ENCODE measurements around the gene CCKAR. TPM values are rescaled to one million over a fixed set of nuclear protein-coding genes. Genes with fewer than 3 reads are reported as not detected.

CCKAR gene
- total and polyA plus RNA-seq, 2 donors (not counting 3 experiments of a cell fraction or from before 2014, with no cell fraction given), result not detected

DNA sequence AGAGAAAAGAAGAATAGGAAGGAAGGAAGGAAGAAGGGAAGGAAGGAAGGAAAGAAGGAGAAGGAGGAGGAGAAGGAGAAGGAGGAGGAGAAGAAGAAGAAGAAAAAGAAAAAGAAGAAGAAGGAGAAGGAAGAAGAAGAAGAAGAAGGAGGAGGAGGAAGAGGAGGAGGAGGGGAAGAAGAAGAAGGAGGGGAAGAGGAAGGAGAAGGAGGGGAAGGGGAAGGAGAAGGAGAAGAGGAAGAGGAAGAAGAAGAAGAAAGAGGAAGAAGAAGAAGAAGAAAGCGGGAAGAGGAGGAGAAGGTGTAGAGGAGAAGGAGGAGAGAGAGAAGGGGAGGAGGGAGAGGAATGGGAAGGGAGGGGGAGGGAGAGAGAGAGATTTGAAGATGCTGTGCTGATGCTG is 22.6 kb downstream of the CCKAR start:
- no peak for TF ChIP-seq POLR2A (IDR thresholded peaks at IDR 0.05; ENCODE audit: low read depth, low read length)
- no peak for TF ChIP-seq POLR2AphosphoS5 (IDR thresholded peaks at IDR 0.05; ENCODE audit: insufficient read depth, low read depth, low read length)
- intact Hi-C loops (cut with micrococcal nuclease), result no loop called here
- dilution Hi-C loops (cut with MboI; ENCODE audit: extremely low pct_ligation_motif_present, low sequenced_read_pairs), result no loop called here

DNA sequence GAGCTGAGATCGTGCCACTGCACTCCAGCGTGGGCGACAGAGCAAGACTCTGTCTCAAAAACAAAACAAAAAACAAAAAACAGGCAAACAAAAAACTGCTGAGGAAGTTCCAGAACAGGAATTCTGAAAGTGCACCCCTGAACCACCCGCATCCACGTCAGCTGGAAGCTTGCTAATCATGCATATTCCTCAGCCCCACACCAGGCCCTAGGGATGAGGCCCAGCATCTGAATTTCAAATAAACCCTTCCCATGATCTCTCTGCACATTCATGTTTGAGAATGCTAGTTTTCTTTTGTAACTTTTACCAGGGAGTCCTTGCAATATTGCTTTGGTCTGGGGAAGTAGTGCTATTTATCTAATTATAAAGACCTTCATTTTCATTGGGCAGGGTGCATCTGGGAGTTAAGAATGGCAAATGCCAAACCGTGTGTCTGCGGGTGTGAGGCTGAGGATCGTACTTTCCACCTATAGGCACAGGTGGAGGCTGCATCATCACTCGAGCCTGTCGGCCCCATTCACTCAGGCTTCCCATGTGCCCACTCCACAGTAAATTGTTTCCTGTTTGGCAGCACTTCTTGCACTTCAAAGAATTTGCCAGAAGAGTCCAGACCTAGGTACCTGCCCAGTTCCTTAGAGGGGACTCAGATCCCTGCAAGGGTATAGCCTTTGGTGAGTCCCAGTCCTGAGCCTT is 23.6 kb downstream of the CCKAR start:
- H3K9me1 ChIP-seq (replicated peaks; ENCODE audit: control insufficient read depth, extremely low read depth, insufficient read depth, low read length), result no peaks in the 10 kb centered on the region
- H3K27me3 ChIP-seq (ENCODE audit: control insufficient read depth in 2 of 2, insufficient read depth in 2 of 2, low read length in 2 of 2), result peaks cover 6 to 13% of the 10 kb centered on the region in 2 experiments
- no peaks in the 10 kb centered on the region for H3K36me3 ChIP-seq (ENCODE audit: control insufficient read depth in 2 of 2, extremely low read depth in 1 of 2, insufficient read depth in 2 of 2, low read length in 2 of 2)
- no TSS peak for BruUV-seq (replicated peaks)
- no peaks in the 10 kb centered on the region for H3K9me3 ChIP-seq (replicated peaks; ENCODE audit: control insufficient read depth, insufficient read depth, low read length)
- no peak overlapping the region for H3K27ac ChIP-seq (ENCODE audit: insufficient read depth, low read depth, low read length)
- intact Hi-C loops (cut with micrococcal nuclease), result no loop called here
- no peak overlapping the region for H3K9ac ChIP-seq (replicated peaks; ENCODE audit: extremely low read depth, insufficient read depth, low read length)
- no peak overlapping the region for H3K4me2 ChIP-seq (ENCODE audit: insufficient read depth, low read length)
- POLR2A ChIA-PET, result no interaction called here
- no peak overlapping the region for H2AFZ ChIP-seq (ENCODE audit: low read depth, low read length)
- DNase-seq (ENCODE audit: low read depth, low spot score) (no peak), FAIRE-seq (no peak)
- dilution Hi-C loops (cut with MboI; ENCODE audit: extremely low pct_ligation_motif_present, low sequenced_read_pairs), result no loop called here
- H3K4me1 ChIP-seq (ENCODE audit: control insufficient read depth, extremely low read depth, insufficient read depth, low read length), result no peaks in the 10 kb centered on the region
- H4K20me1 ChIP-seq (replicated peaks; ENCODE audit: control insufficient read depth, extremely low read depth, insufficient read depth, low read length), result no peaks in the 10 kb centered on the region
- no peak overlapping the region for H3K4me3 ChIP-seq (replicated peaks in 1 of 3; ENCODE audit: insufficient read depth in 1 of 3, low read depth in 1 of 3, low read length in 3 of 3)
- CTCF ChIA-PET, result no interaction called here
- no peak for TF ChIP-seq MYC (IDR thresholded peaks at IDR 0.05; ENCODE audit: low read depth, low read length)
- no peak for TF ChIP-seq POLR2A (IDR thresholded peaks at IDR 0.05; ENCODE audit: low read depth, low read length)
- no peak for TF ChIP-seq GATA2 (IDR thresholded peaks at IDR 0.05; ENCODE audit: insufficient read depth, insufficient read length, low read depth, low read length)
- H3K79me2 ChIP-seq (ENCODE audit: control insufficient read depth, insufficient read depth, low read length), result no peaks in the 10 kb centered on the region

More for the DNA sequence above, 22.6 kb downstream of the CCKAR start:
- H3K4me2 ChIP-seq (ENCODE audit: insufficient read depth, low read length), result no peak overlapping the region
- peaks cover 6 to 12% of the 10 kb centered on the region in 2 experiments for H3K27me3 ChIP-seq (ENCODE audit: control insufficient read depth in 2 of 2, insufficient read depth in 2 of 2, low read length in 2 of 2)
- ChIA-PET POLR2A (no interaction called here), CTCF (no interaction called here)
- H3K4me3 ChIP-seq (replicated peaks in 1 of 3; ENCODE audit: insufficient read depth in 1 of 3, low read depth in 1 of 3, low read length in 3 of 3), result no peak overlapping the region
- no peaks in the 10 kb centered on the region for H3K36me3 ChIP-seq (ENCODE audit: control insufficient read depth in 2 of 2, extremely low read depth in 1 of 2, insufficient read depth in 2 of 2, low read length in 2 of 2)
- no peak overlapping the region for H3K27ac ChIP-seq (ENCODE audit: insufficient read depth, low read depth, low read length)
- FAIRE-seq (no peak), DNase-seq (ENCODE audit: low read depth, low spot score) (no peak)
- H4K20me1 ChIP-seq (replicated peaks; ENCODE audit: control insufficient read depth, extremely low read depth, insufficient read depth, low read length), result no peaks in the 10 kb centered on the region
- no peak overlapping the region for H2AFZ ChIP-seq (ENCODE audit: low read depth, low read length)
- H3K4me1 ChIP-seq (ENCODE audit: control insufficient read depth, extremely low read depth, insufficient read depth, low read length), result no peaks in the 10 kb centered on the region
- no TSS peak for BruUV-seq (replicated peaks)
- H3K9me3 ChIP-seq (replicated peaks; ENCODE audit: control insufficient read depth, insufficient read depth, low read length), result no peaks in the 10 kb centered on the region
- H3K79me2 ChIP-seq (ENCODE audit: control insufficient read depth, insufficient read depth, low read length), result no peaks in the 10 kb centered on the region
- H3K9ac ChIP-seq (replicated peaks; ENCODE audit: extremely low read depth, insufficient read depth, low read length), result no peak overlapping the region
- no peaks in the 10 kb centered on the region for H3K9me1 ChIP-seq (replicated peaks; ENCODE audit: control insufficient read depth, extremely low read depth, insufficient read depth, low read length)
